ENCODE measurements around the gene AK3. TPM values are rescaled to one million over a fixed set of nuclear protein-coding genes. Genes with fewer than 3 reads are reported as not detected.

The AK3 gene
- total and polyA plus RNA-seq, 10 of the 15 experiments (the other 5 are each of a cell fraction or from before 2014, with no cell fraction given) = 14.2 to 86.6 (median 43.9) TPM

GRCh38 chr9:4740638-4741364 is at the start of gene AK3 (continued):
- TF ChIP-seq ATF2 (IDR thresholded peaks at IDR 0.05; ENCODE audit: low read length) = no peak
- TF ChIP-seq, protein P1, sequence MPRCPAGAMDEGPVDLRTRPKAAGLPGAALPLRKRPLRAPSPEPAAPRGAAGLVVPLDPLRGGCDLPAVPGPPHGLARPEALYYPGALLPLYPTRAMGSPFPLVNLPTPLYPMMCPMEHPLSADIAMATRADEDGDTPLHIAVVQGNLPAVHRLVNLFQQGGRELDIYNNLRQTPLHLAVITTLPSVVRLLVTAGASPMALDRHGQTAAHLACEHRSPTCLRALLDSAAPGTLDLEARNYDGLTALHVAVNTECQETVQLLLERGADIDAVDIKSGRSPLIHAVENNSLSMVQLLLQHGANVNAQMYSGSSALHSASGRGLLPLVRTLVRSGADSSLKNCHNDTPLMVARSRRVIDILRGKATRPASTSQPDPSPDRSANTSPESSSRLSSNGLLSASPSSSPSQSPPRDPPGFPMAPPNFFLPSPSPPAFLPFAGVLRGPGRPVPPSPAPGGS (IDR thresholded peaks at IDR 0.05; ENCODE audit: borderline replicate concordance, insufficient read depth, low read depth, low read length, poor library complexity, severe bottlenecking) = no peak
- no peak for TF ChIP-seq MLLT1 (IDR thresholded peaks at IDR 0.05)
- no peak for TF ChIP-seq BRCA1 (IDR thresholded peaks at IDR 0.05; ENCODE audit: low read depth, low read length)
- no peak for TF ChIP-seq HDAC2 (IDR thresholded peaks at IDR 0.05)
- no peak for TF ChIP-seq RELA (IDR thresholded peaks at IDR 0.05; ENCODE audit: borderline replicate concordance, partially characterized antibody)
- TF ChIP-seq KDM1A (IDR thresholded peaks at IDR 0.05; ENCODE audit: borderline replicate concordance) = no peak
- TF ChIP-seq MTA3 (IDR thresholded peaks at IDR 0.05; ENCODE audit: borderline replicate concordance, low read length) = no peak
- no peak for TF ChIP-seq RBBP5 (conservative IDR thresholded peaks at IDR 0.05)
- no peak for TF ChIP-seq NFXL1 (IDR thresholded peaks at IDR 0.05; ENCODE audit: borderline replicate concordance)
- 0 out of 2 replicates have a peak, but pooled peaks have one; percentile 3 for TF ChIP-seq ZBTB40 (IDR thresholded peaks at IDR 0.05; ENCODE audit: borderline replicate concordance)
- TF ChIP-seq IRF4 (IDR thresholded peaks at IDR 0.05; ENCODE audit: low read depth, low read length) = no peak
- TF ChIP-seq SP1 (IDR thresholded peaks at IDR 0.05; ENCODE audit: low read depth, low read length) = no peak
- no peak for TF ChIP-seq PAX8 (IDR thresholded peaks at IDR 0.05)
- TF ChIP-seq, protein P2, sequence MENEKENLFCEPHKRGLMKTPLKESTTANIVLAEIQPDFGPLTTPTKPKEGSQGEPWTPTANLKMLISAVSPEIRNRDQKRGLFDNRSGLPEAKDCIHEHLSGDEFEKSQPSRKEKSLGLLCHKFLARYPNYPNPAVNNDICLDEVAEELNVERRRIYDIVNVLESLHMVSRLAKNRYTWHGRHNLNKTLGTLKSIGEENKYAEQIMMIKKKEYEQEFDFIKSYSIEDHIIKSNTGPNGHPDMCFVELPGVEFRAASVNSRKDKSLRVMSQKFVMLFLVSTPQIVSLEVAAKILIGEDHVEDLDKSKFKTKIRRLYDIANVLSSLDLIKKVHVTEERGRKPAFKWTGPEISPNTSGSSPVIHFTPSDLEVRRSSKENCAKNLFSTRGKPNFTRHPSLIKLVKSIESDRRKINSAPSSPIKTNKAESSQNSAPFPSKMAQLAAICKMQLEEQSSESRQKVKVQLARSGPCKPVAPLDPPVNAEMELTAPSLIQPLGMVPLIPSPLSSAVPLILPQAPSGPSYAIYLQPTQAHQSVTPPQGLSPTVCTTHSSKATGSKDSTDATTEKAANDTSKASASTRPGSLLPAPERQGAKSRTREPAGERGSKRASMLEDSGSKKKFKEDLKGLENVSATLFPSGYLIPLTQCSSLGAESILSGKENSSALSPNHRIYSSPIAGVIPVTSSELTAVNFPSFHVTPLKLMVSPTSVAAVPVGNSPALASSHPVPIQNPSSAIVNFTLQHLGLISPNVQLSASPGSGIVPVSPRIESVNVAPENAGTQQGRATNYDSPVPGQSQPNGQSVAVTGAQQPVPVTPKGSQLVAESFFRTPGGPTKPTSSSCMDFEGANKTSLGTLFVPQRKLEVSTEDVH (IDR thresholded peaks at IDR 0.05; ENCODE audit: low read depth, partially characterized antibody) = no peak
- TF ChIP-seq NR2C1 (IDR thresholded peaks at IDR 0.05) = no peak
- no peak for TF ChIP-seq STAT3 (IDR thresholded peaks at IDR 0.05; ENCODE audit: low read depth, low read length)
- no peak for TF ChIP-seq MTA2 (IDR thresholded peaks at IDR 0.05; ENCODE audit: low read depth)
- TF ChIP-seq EP300 (IDR thresholded peaks at IDR 0.05; ENCODE audit: borderline replicate concordance in 1 of 2, control insufficient read depth in 1 of 2, low read depth in 2 of 2, low read length in 2 of 2) = no peak
